Measurements from ENCODE around the gene TRIP10. TPM values are rescaled to one million over a fixed set of nuclear protein-coding genes. Genes with fewer than 3 reads are reported as not detected.

Gene TRIP10
- total and polyA plus RNA-seq, 10 of the 15 experiments (the other 5 are each of a cell fraction or from before 2014, with no cell fraction given), result 0.79 to 54.5 (median 32.5) TPM

DNA sequence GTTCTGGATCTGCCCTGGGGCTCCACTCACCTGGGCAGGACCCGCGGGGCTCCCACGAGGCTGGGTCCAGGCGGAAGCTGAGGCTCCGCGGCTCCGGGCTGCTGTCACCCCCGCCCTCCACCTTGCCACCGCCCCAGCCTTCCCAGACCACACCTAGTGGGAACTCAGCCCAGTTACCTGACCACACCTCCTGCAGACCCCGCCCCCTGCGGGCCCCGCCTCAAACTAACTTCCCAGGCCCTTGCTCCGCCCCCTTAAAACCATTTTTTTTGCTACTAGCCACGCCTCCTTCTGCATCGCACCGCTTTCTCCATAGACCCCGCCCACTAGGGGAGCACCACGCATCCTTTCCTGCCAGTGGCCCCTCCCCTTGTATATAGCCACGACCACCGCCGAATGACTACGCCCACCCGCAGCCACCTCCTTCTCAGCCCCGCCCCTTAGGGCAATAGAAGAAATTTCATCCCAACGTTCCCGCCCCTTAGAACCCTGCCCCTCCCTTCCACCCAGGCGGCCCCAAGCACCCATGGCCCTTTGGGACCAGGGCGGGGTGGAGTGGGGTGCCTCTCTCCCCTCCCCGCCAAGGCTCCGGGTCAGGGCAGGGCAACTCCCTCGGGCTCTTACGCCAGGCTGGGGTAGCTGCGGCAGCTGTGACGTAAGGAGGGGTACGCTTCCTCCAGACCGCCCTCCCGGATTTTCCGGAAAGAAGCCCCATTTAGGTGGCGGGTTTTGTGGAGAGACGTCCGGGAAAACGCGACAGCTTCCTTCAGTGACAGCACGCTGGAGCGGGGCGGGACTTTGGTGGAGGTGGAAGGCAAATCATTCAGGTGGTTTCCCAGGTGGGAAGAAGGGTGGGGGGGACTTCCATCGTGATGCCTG lies 28.1 kb downstream of the TRIP10 start, which contains the start of gene SH2D3A (continued):
- TF ChIP-seq CREB1 (IDR thresholded peaks at IDR 0.05; ENCODE audit: low read depth) (peak; percentile 94), TARDBP (IDR thresholded peaks at IDR 0.05; ENCODE audit: borderline replicate concordance) (no peak), TCF12 (IDR thresholded peaks at IDR 0.05; ENCODE audit: low read depth, low read length) (no peak), MTA2 (IDR thresholded peaks at IDR 0.05; ENCODE audit: low read depth) (no peak), MTA3 (IDR thresholded peaks at IDR 0.05; ENCODE audit: borderline replicate concordance, low read length) (no peak), POLR2AphosphoS2 (IDR thresholded peaks at IDR 0.05; ENCODE audit: low read depth, low read length) (no peak), ZNF274 (IDR thresholded peaks at IDR 0.05; ENCODE audit: insufficient read depth, insufficient read length) (no peak), NFYB (IDR thresholded peaks at IDR 0.05; ENCODE audit: insufficient read depth, low read depth, low read length) (no peak), YBX1 (IDR thresholded peaks at IDR 0.05) (no peak), CREM (IDR thresholded peaks at IDR 0.05; ENCODE audit: low read depth) (peak; percentile 85), IRF4 (IDR thresholded peaks at IDR 0.05; ENCODE audit: low read depth, low read length) (no peak), ESRRA (IDR thresholded peaks at IDR 0.05; ENCODE audit: low read length) (no peak), BCL11A (IDR thresholded peaks at IDR 0.05; ENCODE audit: low read depth, low read length) (no peak), HDGF (IDR thresholded peaks at IDR 0.05) (peak; percentile 100), CEBPB (IDR thresholded peaks at IDR 0.05; ENCODE audit: borderline replicate concordance in 1 of 2, low read depth in 2 of 2, low read length in 2 of 2) (no peak), ZBED1 (IDR thresholded peaks at IDR 0.05; ENCODE audit: borderline replicate concordance) (no peak), SP1 (IDR thresholded peaks at IDR 0.05; ENCODE audit: low read depth, low read length) (peak; percentile 40), MXI1 (IDR thresholded peaks at IDR 0.05; ENCODE audit: low read depth, low read length) (peak; percentile 65), STAT3 (IDR thresholded peaks at IDR 0.05; ENCODE audit: low read depth, low read length) (no peak), BRCA1 (IDR thresholded peaks at IDR 0.05; ENCODE audit: low read depth, low read length) (no peak)
- TF ChIP-seq, protein P1, sequence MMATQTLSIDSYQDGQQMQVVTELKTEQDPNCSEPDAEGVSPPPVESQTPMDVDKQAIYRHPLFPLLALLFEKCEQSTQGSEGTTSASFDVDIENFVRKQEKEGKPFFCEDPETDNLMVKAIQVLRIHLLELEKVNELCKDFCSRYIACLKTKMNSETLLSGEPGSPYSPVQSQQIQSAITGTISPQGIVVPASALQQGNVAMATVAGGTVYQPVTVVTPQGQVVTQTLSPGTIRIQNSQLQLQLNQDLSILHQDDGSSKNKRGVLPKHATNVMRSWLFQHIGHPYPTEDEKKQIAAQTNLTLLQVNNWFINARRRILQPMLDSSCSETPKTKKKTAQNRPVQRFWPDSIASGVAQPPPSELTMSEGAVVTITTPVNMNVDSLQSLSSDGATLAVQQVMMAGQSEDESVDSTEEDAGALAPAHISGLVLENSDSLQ (IDR thresholded peaks at IDR 0.05), result peak; percentile 16; the same call in 1 of the 2 replicates
- TF ChIP-seq, protein P2, sequence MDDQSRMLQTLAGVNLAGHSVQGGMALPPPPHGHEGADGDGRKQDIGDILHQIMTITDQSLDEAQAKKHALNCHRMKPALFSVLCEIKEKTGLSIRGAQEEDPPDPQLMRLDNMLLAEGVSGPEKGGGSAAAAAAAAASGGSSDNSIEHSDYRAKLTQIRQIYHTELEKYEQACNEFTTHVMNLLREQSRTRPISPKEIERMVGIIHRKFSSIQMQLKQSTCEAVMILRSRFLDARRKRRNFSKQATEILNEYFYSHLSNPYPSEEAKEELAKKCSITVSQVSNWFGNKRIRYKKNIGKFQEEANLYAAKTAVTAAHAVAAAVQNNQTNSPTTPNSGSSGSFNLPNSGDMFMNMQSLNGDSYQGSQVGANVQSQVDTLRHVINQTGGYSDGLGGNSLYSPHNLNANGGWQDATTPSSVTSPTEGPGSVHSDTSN (IDR thresholded peaks at IDR 0.05; ENCODE audit: insufficient replicate concordance, low read depth, low read length), result no peak
- TF ChIP-seq, protein P3, sequence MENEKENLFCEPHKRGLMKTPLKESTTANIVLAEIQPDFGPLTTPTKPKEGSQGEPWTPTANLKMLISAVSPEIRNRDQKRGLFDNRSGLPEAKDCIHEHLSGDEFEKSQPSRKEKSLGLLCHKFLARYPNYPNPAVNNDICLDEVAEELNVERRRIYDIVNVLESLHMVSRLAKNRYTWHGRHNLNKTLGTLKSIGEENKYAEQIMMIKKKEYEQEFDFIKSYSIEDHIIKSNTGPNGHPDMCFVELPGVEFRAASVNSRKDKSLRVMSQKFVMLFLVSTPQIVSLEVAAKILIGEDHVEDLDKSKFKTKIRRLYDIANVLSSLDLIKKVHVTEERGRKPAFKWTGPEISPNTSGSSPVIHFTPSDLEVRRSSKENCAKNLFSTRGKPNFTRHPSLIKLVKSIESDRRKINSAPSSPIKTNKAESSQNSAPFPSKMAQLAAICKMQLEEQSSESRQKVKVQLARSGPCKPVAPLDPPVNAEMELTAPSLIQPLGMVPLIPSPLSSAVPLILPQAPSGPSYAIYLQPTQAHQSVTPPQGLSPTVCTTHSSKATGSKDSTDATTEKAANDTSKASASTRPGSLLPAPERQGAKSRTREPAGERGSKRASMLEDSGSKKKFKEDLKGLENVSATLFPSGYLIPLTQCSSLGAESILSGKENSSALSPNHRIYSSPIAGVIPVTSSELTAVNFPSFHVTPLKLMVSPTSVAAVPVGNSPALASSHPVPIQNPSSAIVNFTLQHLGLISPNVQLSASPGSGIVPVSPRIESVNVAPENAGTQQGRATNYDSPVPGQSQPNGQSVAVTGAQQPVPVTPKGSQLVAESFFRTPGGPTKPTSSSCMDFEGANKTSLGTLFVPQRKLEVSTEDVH (IDR thresholded peaks at IDR 0.05; ENCODE audit: low read depth, partially characterized antibody), result no peak
- TF ChIP-seq, protein P4, sequence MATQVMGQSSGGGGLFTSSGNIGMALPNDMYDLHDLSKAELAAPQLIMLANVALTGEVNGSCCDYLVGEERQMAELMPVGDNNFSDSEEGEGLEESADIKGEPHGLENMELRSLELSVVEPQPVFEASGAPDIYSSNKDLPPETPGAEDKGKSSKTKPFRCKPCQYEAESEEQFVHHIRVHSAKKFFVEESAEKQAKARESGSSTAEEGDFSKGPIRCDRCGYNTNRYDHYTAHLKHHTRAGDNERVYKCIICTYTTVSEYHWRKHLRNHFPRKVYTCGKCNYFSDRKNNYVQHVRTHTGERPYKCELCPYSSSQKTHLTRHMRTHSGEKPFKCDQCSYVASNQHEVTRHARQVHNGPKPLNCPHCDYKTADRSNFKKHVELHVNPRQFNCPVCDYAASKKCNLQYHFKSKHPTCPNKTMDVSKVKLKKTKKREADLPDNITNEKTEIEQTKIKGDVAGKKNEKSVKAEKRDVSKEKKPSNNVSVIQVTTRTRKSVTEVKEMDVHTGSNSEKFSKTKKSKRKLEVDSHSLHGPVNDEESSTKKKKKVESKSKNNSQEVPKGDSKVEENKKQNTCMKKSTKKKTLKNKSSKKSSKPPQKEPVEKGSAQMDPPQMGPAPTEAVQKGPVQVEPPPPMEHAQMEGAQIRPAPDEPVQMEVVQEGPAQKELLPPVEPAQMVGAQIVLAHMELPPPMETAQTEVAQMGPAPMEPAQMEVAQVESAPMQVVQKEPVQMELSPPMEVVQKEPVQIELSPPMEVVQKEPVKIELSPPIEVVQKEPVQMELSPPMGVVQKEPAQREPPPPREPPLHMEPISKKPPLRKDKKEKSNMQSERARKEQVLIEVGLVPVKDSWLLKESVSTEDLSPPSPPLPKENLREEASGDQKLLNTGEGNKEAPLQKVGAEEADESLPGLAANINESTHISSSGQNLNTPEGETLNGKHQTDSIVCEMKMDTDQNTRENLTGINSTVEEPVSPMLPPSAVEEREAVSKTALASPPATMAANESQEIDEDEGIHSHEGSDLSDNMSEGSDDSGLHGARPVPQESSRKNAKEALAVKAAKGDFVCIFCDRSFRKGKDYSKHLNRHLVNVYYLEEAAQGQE (IDR thresholded peaks at IDR 0.05; ENCODE audit: low read depth, low read length), result no peak

Data from GM12878 (cell line).